GM12873 (cell line): ENCODE results near the gene CDH9.

Experiments used
- TF ChIP-seq, protein P1 (sequence below): IDR thresholded peaks from 2 replicates; pipeline ENCODE4 v1.5.1; 2012; ENCODE audit warnings: low read depth, mild to moderate bottlenecking, moderate library complexity, low read length, control low read depth; ENCODE audit not compliant: insufficient read depth; ENCODE audit errors: missing control alignments

The CDH9 gene

DNA sequence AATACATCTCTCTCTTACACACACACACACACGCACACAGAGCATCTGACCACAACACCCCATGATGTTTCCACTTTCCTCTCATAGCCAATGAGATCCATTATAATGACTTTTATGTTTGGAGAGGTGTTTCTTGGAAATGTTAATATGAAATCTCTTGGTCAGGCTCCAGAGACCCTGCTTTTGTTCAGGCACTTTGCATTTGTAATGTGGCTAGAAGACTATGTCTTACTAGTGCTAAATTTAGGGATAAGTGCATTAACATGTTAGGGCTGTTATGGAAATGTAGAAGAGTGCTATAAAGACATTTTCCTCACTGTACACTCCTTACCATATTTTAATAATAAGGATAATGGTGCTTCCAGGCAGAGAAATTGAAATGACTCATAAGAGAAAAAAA lies 3.8 kb downstream of the CDH9 start:
- TF ChIP-seq, protein P1, sequence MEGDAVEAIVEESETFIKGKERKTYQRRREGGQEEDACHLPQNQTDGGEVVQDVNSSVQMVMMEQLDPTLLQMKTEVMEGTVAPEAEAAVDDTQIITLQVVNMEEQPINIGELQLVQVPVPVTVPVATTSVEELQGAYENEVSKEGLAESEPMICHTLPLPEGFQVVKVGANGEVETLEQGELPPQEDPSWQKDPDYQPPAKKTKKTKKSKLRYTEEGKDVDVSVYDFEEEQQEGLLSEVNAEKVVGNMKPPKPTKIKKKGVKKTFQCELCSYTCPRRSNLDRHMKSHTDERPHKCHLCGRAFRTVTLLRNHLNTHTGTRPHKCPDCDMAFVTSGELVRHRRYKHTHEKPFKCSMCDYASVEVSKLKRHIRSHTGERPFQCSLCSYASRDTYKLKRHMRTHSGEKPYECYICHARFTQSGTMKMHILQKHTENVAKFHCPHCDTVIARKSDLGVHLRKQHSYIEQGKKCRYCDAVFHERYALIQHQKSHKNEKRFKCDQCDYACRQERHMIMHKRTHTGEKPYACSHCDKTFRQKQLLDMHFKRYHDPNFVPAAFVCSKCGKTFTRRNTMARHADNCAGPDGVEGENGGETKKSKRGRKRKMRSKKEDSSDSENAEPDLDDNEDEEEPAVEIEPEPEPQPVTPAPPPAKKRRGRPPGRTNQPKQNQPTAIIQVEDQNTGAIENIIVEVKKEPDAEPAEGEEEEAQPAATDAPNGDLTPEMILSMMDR = no peak

- TF ChIP-seq, protein P1 = no peak
These were observed 11.6 kb downstream of the CDH9 start for GRCh38 chr5:27026801-27027200.

GRCh38 chr5:27026063-27026462 lies 12.3 kb downstream of the CDH9 start:
- TF ChIP-seq, protein P1 = no peak

GRCh38 chr5:27021471-27021870 lies 16.9 kb downstream of the CDH9 start:
- TF ChIP-seq, protein P1 = no peak

- TF ChIP-seq, protein P1 = no peak
These were observed 17.4 kb downstream of the CDH9 start for GRCh38 chr5:27020973-27021372.

DNA sequence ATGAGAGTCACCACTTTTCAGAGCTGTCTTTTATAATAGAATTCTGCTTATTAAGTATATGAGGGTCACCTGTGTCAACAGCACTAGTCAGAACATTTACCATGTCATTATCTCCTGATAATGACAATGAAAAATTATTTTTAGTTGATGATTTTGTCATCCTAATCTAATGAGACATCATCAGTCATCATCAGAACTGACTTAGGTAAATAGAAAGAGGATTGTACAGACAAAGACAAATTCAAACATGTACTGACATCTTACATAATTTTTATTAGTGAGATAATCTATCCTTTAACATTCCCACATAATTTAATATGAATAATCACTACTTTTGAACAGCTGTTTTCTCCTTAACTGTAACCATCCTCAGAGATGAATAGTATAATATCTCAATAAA lies 22.6 kb downstream of the CDH9 start:
- TF ChIP-seq, protein P1 = no peak

DNA sequence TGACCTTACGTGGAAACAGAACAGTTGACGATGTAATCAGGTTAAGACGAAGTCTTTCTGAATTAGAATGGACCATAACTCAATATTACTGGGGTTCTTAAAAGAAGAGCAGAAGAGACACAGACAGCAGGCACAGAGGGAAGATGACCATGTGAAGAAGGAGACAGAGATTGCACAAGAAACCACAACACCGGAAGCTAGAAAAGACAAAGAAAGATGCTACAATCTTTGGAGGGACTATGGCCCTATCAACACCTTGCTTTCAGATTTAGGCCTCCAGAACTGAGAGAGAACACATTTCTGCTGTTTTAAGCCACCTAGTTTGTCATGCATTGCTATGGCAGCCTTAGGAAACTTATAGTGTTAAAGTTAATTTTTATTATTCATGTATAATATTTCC lies 27.1 kb downstream of the CDH9 start:
- TF ChIP-seq, protein P1 = no peak

- TF ChIP-seq, protein P1 = no peak
These were observed 27.7 kb downstream of the CDH9 start for GRCh38 chr5:27010646-27011045.
